GM20431 (cell line): ENCODE measurements around the gene OMA1.
"Not testable (repeated sequence)": the region's sequence is repeated elsewhere in the genome, so short reads cannot be mapped to it uniquely, and the experiment has no call there.

Experiments used
- in situ Hi-C: fragments of 300-500 bp; cut with MseI, MboI; formaldehyde crosslinking; loops from one replicate; pipeline ENCODE4 v1.15.0; 2020; ENCODE audit warnings: low sequenced_read_pairs; ENCODE audit not compliant: unreplicated experiment

The OMA1 gene

DNA sequence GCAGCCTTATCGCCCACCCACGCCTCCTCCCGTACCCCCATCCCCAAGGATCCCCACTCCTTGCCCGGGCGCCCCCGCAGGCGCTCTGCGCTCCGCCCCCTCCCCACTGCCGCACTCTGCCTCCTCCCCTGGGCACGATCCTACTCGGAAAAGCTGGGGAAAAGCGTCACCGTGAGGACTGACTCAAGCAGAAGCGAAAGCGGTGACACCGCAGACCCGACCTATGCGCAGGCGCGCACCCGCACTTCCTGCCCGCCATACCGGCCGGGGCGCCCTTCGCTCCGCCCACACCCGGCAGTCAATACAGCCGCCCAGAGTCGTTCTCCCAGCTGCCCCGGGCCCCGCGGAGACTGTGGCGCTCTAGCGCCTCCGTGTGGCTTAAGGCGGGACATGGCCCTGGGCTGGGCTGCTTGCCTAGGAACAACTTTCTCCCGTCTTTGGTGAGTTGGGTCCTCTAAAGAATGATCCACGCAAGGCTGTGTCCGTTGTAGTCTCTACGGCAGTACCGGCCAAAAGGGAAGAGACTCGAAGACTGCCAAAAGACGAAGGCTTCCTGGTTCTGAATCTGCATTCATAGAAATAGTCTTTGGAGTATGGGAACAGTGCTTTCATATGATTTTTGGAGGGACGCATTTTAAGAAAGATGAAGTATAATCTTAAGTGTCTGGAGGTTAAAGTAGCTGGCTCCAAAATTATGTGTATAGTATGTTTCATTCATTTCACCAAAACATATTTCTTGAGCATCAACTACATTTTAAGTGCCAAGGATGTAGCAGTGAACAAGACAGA, at the start of gene OMA1:
TSS of gene OMA1 (minus strand) at position 207 of the 789 bp plus-strand sequence. CDS start 7,432 bp downstream, outside the sequence.
- in situ Hi-C loops: no loop called here

DNA sequence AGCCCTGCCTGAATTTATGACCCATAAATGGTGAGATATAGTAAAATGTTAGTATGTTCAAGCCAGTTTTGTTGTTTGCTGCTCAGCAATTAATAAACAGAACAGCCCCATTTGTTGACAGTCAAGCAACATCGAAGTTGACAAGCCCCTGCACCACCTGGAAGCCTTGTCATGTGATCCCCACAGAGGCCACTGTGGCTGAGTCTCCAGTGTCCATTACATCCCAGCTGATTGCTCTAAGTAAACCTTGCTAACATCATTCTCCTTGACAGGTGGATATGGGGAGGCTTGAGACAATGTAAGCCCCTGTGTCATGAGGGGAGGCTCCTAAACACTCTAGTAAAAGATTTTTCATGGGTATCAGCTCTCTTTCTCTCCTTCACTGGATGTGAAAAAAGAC, 48.0 kb upstream of the OMA1 start:
- in situ Hi-C loops: no loop called here

DNA sequence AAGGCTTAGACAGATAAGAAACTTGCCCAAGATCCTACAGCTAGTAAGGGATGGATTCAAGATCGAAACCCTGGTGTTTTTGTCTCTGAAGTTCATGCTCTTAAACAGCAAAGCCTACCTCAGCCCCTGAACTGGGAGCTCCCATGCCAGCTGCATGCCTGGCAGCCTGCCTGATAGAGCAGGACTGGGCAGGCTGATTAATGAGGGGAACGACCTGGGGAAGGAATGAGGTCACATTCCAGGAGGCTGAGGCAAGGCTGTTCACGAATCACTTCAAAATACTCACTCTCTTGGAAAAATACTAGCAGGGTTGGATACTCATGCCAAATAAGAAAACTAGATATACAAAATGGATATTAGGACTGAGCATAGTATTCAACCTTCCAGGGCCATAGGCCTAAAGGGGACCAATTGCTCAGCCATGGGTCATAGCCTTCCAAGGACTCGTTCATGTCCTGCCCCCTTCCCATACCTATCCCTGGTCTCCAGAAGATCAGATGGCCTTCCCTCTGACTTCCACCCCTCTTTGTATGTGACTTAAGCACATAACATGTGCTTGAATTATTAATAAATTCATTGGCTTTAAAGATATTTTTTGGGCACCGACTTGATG, 46.1 kb upstream of the OMA1 start:
- in situ Hi-C loops: no loop called here

DNA sequence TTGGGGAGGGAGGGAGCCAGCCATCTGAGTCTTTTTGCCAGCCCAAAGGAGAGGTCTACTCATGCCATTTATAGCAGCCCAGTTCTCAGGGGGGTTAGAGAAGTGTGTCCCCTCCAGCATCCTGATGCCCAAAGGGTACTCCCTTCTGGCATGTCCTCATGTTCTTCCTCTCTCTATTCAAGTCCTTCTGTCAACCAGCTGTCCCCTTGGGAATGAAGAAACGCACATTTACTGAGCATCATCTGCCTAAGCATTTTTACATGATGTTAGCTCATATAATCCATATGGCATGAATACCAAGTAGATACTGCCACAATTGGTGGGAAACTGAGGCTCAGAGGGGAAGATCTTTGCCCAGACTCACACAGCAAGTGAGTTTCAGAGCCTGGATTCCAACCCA, 45.3 kb upstream of the OMA1 start:
- in situ Hi-C loops: no loop called here

DNA sequence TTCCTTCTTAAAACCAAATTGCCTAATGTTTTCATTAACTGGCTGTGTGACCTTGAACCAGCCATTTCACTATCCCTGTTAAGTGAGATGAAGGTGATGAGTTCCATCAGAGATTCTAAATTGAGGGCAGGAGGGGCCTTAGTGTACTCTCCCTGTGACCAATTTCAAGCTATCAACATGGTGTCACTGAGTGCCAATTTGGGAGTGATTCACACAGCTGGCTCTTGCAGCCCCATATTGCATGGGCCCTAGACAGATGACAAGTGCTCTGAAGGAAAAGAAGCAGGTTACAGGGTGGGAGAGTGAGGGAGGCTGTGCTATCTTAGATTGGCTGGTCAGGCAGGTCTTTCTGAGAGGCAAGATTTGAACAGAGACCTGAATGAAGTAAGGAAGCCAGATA, 43.5 kb upstream of the OMA1 start:
- in situ Hi-C loops: no loop called here

DNA sequence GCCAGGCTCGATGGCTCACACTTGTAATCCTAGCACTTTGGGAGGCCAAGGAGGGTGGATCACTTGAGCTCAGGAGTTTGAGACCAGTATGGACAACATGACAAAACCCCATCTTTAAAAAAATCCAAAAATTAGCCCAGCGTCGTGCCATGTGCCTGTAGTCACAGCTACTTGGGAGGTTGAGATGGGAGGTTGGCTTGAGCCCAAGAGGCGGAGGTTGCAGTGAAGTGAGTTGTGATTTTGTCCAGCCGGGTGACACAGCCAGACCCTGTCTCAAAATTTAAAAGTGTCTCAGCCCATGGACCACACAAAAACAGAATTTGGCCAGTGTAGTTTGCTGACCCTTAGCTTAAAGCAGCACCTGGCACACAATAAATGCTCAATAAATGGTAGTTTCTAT, 41.9 kb upstream of the OMA1 start:
- in situ Hi-C loops: no loop called here

DNA sequence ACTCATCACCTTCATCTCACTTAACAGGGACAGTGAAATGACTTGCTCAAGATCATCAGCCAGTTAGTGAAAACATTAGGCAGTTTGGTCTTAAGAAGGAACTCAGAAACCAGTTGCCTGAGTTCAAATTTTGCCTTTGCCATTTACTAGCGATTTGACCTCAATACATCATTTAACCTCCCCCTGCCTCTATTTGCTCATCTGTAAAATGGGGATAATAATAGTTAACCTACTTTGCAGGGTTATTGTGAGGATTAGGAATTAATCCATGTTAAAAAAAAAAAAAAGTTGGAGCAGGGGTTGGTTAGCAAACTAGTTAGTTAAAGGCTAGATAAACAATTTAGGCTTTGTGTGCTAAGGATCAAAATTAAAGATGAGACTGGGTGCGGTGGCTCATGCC, 41.1 kb upstream of the OMA1 start:
- in situ Hi-C loops: no loop called here

DNA sequence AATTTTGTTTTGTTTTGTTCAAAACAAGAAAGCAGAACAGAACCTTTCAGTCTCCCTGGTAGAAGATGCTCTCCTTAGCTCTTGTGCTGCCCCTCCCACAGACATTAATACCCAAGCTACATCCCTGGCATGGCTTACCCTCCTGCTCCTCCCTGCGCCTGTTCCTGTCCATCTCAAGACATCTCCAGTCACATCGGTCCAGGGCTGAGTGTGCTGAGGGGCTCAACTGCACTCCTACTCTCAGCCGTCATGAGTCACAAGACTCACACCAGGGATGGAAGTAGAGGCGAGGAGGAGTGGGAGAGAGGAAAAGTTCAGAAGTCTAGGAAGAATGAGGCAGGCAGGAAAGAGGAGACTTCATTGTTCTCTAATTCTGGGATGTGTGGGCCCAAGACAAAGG, 39.7 kb upstream of the OMA1 start:
- in situ Hi-C loops: no loop called here

DNA sequence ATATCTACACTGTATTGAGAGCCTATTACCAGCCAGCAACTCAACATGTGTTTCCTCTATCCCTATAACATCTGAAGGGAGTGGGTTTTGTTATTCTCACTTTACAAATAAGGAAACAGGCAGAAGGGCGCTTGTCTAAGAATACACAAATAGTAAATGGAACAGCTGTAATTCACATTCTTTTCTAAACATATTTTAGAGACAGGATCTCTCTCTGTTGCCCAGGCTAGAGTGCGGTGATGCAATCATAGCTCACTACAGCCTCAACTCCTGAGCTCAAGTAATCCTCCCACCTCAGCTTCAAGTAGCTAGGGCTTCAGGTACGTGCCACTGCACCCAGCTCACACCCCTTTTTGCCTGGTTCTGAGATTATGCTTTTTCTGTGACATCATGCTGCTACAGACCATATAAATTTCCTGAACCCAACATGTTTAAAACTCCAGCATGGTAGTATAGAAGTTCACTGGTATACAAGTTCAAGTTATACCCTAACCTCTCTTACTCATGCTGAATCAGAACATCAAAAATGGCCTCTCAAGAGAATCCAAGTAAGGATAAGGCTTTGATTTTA, 39.1 kb upstream of the OMA1 start:
- in situ Hi-C loops: no loop called here

DNA sequence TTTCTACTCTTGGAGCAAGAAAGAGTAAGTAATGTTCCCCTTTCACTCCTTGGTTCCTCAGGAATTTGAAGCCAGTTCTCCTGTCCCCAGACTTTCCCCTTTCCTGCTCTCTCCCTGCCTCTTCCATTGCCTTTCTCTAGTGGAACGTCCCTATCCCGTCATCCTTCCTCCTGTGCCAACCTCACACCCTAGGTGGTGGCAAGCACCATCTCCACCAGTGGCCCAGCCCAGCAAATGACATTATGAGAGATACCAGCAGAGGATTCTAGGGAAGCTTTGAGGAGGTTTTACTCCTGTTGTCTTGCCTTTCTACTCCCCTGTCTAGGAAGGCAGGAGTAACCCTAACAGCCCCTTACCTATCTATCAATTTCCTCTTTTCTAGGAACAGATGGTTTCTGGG, 38.6 kb upstream of the OMA1 start:
- in situ Hi-C loops: no loop called here

DNA sequence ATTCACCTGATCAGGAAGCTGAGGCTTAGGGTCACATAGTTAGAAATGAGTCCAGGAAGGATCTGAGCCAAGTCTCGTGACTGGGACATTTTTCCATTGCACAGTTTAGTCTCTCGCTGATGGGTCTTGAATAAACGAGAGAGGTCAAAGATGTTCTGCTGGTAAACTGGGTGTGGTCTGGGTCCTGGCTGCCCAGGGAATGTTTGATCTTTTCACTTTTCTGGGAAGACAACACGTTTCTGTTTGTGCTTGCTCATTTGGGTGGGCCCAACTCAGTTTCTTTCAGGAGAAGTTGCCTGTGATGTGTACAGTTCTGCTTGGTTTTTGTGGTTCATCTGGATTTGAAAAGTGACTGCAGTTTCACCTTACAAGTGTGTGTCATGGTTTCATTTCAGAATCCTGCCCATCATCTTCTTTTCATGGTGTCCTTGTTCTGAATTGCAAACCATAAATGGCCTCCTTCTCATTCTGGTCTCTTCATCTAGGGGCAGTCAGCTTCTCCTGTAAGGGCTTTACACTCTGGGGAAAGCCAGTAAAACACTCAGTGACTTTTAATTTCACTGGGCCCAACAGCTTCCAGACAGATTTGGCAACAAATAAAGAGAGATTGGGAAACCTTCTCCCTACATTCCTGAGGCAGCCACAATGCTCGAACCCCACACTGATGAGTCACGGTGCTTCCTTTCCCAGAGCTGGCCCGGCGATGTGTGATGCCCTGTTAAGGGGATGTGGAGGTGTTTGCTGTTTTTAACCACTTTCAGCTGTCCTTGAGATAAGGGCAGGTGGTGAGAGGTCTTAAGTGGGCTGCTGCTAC, 37.8 kb upstream of the OMA1 start:
- in situ Hi-C loops: no loop called here

DNA sequence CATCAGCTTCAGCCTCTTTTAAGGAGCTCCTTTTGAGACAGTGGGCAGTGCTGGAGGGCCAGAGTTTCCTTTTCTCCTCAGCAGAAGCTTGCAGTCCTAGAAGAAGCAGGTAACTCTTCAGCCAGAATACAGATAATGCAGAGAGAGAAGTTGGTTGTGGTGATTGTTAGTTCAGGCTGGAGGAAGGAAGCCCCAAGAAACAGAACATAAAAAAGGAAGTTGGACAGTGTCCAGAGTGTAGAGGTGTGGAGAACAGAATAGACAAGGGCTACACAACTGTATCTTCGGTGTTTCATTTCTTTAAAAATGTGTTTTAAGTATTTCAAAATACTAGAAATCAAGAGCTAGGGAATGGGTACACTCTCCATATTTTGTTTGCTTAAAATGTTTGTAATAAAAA, 37.0 kb upstream of the OMA1 start:
- in situ Hi-C loops: no loop called here

DNA sequence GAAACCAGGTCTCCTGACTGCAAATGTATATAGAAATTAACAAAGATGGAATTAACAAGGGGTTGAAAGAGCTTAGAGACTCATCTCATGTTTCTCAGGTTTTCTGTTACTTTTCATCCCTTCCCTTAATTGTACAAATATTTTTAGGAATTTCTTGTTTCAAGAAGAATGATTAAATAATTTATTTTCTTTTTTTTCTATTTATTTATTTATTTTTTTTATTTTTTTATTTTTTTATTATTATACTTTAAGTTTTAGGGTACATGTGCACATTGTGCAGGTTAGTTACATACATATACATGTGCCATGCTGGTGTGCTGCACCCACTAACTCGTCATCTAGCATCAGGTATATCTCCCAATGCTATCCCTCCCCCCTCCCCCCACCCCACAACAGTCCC, 35.6 kb upstream of the OMA1 start:
- in situ Hi-C loops: not testable (repeated sequence)

DNA sequence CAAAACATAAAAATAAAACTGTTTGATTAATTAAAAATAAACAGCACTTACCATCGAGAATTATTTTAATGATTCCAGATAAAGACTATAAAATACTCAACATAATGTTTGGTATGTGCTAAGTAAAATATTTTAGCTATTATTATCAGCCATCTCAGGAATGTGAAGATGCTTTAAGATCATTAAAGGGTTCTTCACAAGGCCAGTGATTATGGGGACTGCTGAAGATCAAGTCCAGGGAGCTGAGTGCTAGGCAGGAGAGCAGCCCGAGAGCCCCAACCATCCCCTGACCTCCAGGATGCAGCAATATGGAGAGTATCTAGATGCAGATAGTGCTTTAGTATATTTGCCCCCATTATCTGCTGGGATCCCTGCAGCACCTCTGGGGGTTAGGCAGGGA, 35.1 kb upstream of the OMA1 start:
- in situ Hi-C loops: no loop called here

DNA sequence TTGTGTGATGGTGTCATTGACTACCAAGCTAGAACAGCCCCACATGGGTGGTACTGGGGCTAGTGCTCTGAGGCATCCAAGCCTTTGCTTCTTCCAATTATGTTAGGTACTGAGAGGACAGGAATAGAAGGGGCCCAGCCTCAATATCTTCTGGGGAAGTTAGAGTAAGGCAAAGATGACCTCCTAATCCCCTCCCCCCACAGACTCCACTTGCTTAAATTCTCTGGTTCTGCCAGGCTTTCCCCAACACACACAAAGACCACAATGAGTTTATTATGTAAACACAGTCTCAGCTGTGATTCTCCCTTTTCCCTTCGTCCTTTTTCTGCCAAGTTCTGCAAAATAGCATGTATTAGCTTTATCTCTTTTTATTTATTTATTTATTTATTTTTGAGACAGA, 33.7 kb upstream of the OMA1 start:
- in situ Hi-C loops: no loop called here

DNA sequence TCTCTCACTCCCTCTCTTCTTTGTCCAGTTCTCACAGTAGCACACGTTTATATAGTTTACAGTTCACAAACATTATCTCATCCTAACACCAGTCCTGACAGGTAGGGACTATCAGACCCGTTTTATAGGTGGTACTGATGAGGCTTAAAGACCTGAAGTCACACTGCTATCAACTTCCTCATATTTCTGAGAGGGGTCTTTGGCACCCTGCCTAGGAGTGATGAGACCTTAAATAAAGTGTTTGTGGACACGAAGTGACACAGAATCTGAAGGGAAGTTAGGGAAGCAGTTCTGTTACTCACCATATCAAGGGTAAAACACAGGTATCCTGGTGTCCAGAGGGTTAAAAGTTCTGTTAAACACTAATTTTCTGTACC, 31.1 kb upstream of the OMA1 start:
- in situ Hi-C loops: no loop called here

DNA sequence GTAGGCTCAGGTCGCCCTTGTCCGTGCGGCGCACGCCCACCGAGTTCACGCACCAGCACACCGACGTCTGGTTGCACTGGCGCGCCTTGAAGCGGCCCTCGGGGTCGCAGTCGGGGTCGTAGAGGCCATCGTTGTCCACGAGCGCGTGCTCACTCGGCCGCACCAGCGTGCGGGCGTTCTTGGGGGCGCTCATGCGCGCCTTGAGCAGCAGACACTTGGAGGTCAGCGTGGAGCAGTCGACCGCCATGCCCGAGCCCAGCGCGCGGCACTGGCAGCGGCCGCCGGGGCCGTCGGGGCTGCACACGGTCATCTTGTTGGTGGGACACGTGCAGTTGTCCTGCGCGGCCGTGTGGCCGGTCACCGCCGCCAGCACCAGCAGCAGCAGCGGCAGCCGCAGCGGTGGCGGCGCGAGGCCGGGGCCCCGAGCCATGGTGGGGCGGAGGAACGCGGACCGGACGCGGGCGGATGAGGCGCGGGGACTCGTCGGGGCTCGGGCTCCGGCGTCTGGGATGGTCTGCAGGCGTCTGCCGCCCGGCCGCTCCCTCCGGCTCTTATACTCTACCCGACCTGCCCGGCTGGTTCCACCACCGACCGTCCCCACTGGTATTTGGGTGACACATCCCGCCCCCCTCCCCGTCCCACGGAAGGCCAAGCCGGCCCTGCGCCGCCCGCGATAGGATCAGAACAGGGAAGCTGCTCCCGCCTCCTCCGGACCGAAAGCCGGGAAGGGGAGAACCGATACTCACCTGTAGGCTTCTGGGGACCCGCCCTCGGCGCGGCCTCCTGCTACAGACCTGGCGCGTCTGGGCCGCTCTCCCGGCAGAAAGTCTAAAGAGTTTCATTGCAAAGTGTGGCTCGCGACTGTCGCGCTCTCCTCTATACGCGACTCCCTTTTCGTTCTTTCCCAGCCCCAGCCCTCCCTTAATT, 30.5 kb upstream of the OMA1 start, which contains the start of gene TACSTD2:
TSS of gene TACSTD2 (minus strand) at position 526 of the 927 bp plus-strand sequence. CDS start at position 430, 96 bp downstream.
- in situ Hi-C loops: no loop called here

DNA sequence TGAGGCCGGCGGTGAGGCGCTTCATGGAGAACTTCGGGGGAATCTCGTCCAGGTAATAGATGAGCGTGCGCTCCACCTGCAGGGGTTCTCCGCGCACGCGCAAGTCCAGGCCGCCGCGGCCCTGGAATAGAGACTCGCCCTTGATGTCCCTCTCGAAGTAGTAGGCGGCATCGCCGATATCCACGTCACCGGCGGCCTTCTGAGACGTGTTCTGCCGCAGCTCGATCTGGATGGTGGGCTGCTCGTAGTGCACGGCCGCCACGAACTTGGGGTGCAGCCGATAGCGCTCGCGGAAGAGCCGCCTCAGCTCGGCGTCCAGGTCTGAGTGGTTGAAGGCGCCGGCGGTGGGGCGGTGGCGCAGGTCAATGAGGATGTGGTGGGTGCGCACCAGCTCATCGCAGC, 29.8 kb upstream of the OMA1 start:
- in situ Hi-C loops: no loop called here

DNA sequence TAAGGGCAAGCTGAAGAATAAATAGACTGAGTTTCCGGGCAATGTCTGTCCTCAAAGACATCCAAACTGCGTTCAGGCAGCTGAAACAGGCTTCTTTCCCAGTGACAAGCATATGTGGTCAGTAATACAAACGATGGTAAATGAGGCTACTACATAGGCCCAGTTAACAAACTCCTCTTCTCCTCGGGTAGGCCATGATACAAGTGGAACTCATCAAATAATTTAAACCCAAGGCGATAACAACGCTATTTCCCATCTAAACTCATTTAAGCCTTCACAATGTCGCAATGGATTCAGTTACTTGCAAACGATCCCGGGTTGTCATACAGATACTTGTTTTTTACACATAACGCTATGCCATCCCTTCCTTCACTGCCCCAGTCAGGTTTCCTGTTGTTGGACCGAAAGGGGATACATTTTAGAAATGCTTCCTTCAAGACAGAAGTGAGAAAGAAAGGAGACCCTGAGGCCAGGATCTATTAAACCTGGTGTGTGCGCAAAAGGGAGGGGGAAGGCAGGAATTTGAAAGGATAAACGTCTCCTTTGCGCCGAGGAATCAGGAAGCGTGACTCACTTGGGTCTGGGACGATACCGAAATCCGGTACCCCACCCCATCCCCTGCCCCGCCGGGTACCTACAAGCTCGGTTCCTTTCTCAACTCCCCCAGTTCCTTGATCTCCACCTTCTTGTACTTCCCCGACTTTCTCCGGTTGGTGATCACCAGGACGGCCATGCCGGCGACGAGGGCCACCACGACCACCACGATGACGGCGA, 29.2 kb upstream of the OMA1 start:
- in situ Hi-C loops: no loop called here
